PC-9 (cell line): Measurements from ENCODE around the gene SOS1. TPM values are rescaled to one million over a fixed set of nuclear protein-coding genes. Genes with fewer than 3 reads are reported as not detected.

Experiments
- BruUV-seq: library from RNA; stranded (reverse); fragments of 400-500 nt; replicated peaks from 2 replicates; lab custom pipeline; 2021; lab: Mats Ljungman, UMichigan
- CTCF ChIA-PET: fragments of 300-600 bp; sonication (Branson Sonifier 250); formaldehyde crosslinking; loops from one replicate; lab custom pipeline; 2022; ENCODE audit warnings: antibody characterized with exemption; lab: Charles Lee
- POLR2A ChIA-PET: fragments of 300-600 bp; sonication (Branson Sonifier 250); formaldehyde crosslinking; loops from one replicate; lab custom pipeline; 2022; ENCODE audit warnings: antibody characterized with exemption; ENCODE audit not compliant: unreplicated experiment; lab: Charles Lee
- DNase-seq, 2 experiments: peaks; one replicate each; pipeline versions ENCODE4 v3.0.0 to v3.0.0-alpha.2; 2015 to 2022; ENCODE audit warnings: mixed read lengths in 1 of 2
- H2AFZ ChIP-seq: fragments of 200-600 bp; sonication (generic); 2 replicates; pipeline ENCODE4 v1.8.1; 2017; ENCODE audit warnings: antibody characterized with exemption
- H3F3A ChIP-seq: fragments of 200-600 bp; sonication (generic); 2 replicates; pipeline ENCODE4 v1.8.1; 2017; ENCODE audit warnings: antibody characterized with exemption, mild to moderate bottlenecking, low read depth; ENCODE audit not compliant: insufficient read depth
- H3K27ac ChIP-seq: fragments of 200-600 bp; sonication (generic); 2 replicates; pipeline ENCODE4 v1.6.1; 2016; ENCODE audit warnings: mixed run types
- H3K27me3 ChIP-seq: fragments of 200-600 bp; sonication (generic); 2 replicates; pipeline ENCODE4 v1.6.1; 2016; ENCODE audit warnings: low read depth, mixed run types; ENCODE audit not compliant: insufficient read depth
- H3K36me3 ChIP-seq: fragments of 200-600 bp; sonication (generic); 2 replicates; pipeline ENCODE4 v1.6.1; 2016; ENCODE audit warnings: low read depth, mixed run types
- H3K4me1 ChIP-seq: fragments of 200-600 bp; sonication (generic); replicated peaks from 2 replicates; pipeline ENCODE4 v1.6.1; 2016; ENCODE audit warnings: mixed run types; ENCODE audit not compliant: insufficient read depth
- H3K4me2 ChIP-seq: fragments of 200-600 bp; sonication (generic); 2 replicates; pipeline ENCODE4 v1.6.1; 2017; ENCODE audit warnings: mixed run types
- H3K4me3 ChIP-seq: fragments of 200-600 bp; sonication (generic); 2 replicates; pipeline ENCODE4 v1.6.1; 2016; ENCODE audit warnings: mixed run types
- H3K79me2 ChIP-seq: fragments of 200-600 bp; sonication (generic); 2 replicates; pipeline ENCODE4 v1.6.1; 2017; ENCODE audit warnings: low read depth, mixed run types
- H3K9me2 ChIP-seq: fragments of 200-600 bp; sonication (generic); 2 replicates; pipeline ENCODE4 v1.8.1; 2017; ENCODE audit warnings: mild to moderate bottlenecking; ENCODE audit not compliant: insufficient read depth
- H3K9me3 ChIP-seq: fragments of 200-600 bp; sonication (generic); 2 replicates; pipeline ENCODE4 v1.8.1; 2016; ENCODE audit warnings: low read depth; ENCODE audit not compliant: insufficient read depth
- H4K20me1 ChIP-seq: fragments of 200-600 bp; sonication (generic); 2 replicates; pipeline ENCODE4 v1.8.1; 2017; ENCODE audit not compliant: insufficient read depth
- CTCF ChIP-seq: fragments of 200-600 bp; sonication (generic); conservative IDR thresholded peaks from 2 replicates; pipeline ENCODE4 v1.6.1; 2017; ENCODE audit warnings: mixed run types, antibody characterized with exemption, mild to moderate bottlenecking, moderate library complexity
- EZH2 ChIP-seq: fragments of 200-600 bp; sonication (generic); IDR thresholded peaks from 2 replicates; pipeline ENCODE4 v1.8.0; 2017; ENCODE audit warnings: antibody characterized with exemption, low read depth
- intact Hi-C: fragments of 100-400 bp; cut with micrococcal nuclease; formaldehyde crosslinking; loops from one replicate; pipeline ENCODE4 v1.10.0; 2022; ENCODE audit not compliant: unreplicated experiment
- total RNA-seq: library from RNA; stranded (reverse); gene quantifications from 2 replicates; pipeline ENCODE4 v1.2.3, GENCODE V29; 2021

SOS1 gene
- total RNA-seq, 1 experiment from 2014 or later = 34.7 TPM

DNA sequence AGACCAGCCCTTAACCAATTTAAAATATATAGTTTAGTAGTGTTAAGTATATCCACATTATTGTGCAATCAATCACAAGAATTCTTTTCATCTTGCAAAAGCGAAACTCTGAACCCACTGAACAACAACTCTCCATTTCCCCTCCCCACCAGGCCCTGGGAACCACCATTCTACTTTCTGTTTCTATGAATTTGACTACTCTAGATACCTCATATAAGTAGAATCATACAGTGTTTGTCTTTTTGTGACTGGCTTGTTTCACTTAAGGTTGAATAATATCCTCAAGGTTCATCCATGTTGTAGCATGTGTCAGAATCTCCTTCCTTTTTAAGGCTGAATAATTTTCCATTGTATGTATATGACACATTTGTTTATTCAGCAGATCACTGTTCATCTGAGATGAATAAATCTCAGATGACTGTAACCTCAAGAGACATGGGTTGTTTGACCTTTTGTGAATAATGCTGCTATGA is 8.1 kb upstream of the SOS1 start:
- no peak for DNase-seq
- H3K36me3 ChIP-seq = no peaks in the 10 kb centered on the region
- H3K4me1 ChIP-seq = peaks cover 7% of the 10 kb centered on the region
- no peaks in the 10 kb centered on the region for H3K9me3 ChIP-seq
- BruUV-seq = no TSS peak
- no peaks in the 10 kb centered on the region for H4K20me1 ChIP-seq
- intact Hi-C loops = no loop called here
- no peak overlapping the region for H2AFZ ChIP-seq
- no peak overlapping the region for H3K4me3 ChIP-seq
- TF ChIP-seq CTCF (no peak), EZH2 (no peak)
- H3K9me2 ChIP-seq = no peaks in the 10 kb centered on the region; the same call in 1 of the 2 replicates
- H3F3A ChIP-seq = peaks cover 11% of the 10 kb centered on the region
- H3K4me2 ChIP-seq = no peak overlapping the region
- no peaks in the 10 kb centered on the region for H3K79me2 ChIP-seq
- ChIA-PET CTCF (no interaction called here), POLR2A (no interaction called here)
- no peaks in the 10 kb centered on the region for H3K27me3 ChIP-seq
- H3K27ac ChIP-seq = no peak overlapping the region

- Histone ChIP-seq H3K4me1 (peaks cover 15% of the 10 kb centered on the region), H4K20me1 (no peaks in the 10 kb centered on the region), H3K9me2 (no peaks in the 10 kb centered on the region; the same call in 1 of the 2 replicates), H3K36me3 (no peaks in the 10 kb centered on the region), H3K27me3 (no peaks in the 10 kb centered on the region), H3K79me2 (peaks cover 10% of the 10 kb centered on the region), H3K9me3 (no peaks in the 10 kb centered on the region), H3K27ac (no peak overlapping the region), H3K4me3 (no peak overlapping the region), H2AFZ (no peak overlapping the region), H3K4me2 (no peak overlapping the region), H3F3A (peaks cover 11% of the 10 kb centered on the region)
- intact Hi-C loops = no loop called here
- ChIA-PET POLR2A (interaction anchor here (0.6 kb wide), 1 partner anchor 42 kb away, joined by 3 read pairs; no protein-coding TSS in a partner anchor), CTCF (no interaction called here)
- DNase-seq = peak in 1 of 2 experiments; percentile 49
- TF ChIP-seq EZH2 (no peak), CTCF (no peak)
- no TSS peak for BruUV-seq
Observed at GRCh38 chr2:39127973-39128372, 7.1 kb upstream of the SOS1 start.

DNA sequence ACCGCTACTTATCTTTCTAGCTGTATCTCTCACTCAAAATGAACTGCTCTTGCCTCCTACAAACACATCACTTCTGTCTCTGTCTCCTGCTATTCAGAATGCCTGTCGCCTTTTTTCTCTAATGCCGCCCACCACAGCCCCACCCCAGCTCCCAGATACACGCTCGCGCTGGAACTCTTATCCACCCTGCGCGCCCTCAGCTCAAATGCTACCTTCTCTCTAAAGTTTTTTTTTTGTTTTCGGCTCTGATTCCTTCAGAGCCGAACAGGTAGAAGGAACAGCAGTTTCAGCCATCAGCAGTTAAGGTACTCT is 3.9 kb upstream of the SOS1 start:
- no peaks in the 10 kb centered on the region for H3K9me3 ChIP-seq
- no peaks in the 10 kb centered on the region for H3K27me3 ChIP-seq
- CTCF ChIA-PET = interaction anchor here (0.7 to 1.1 kb wide), 2 partner anchors 177 to 968 kb away, joined by 3 to 5 read pairs; no protein-coding TSS in a partner anchor
- H3K27ac ChIP-seq = peak overlapping the region; percentile 50
- peaks cover 33% of the 10 kb centered on the region for H3F3A ChIP-seq
- no peaks in the 10 kb centered on the region for H3K36me3 ChIP-seq
- TF ChIP-seq CTCF (peak; percentile 4; the same call in 1 of the 2 replicates), EZH2 (no peak)
- H2AFZ ChIP-seq = peak overlapping the region; percentile 99
- H3K4me2 ChIP-seq = peak overlapping the region; percentile 90
- POLR2A ChIA-PET = interaction anchor here (0.7 to 0.9 kb wide), 3 partner anchors 105 to 177 kb away, joined by 3 to 5 read pairs (median 4); no protein-coding TSS in a partner anchor
- peaks cover 23% of the 10 kb centered on the region for H3K79me2 ChIP-seq
- intact Hi-C loops = loop anchor here (1.0 kb wide), 2 partner anchors 56 to 104 kb away; no protein-coding TSS in a partner anchor
- no TSS peak for BruUV-seq
- H4K20me1 ChIP-seq = no peaks in the 10 kb centered on the region
- H3K4me1 ChIP-seq = peaks cover 29% of the 10 kb centered on the region
- peak overlapping the region; percentile 83 for H3K4me3 ChIP-seq
- H3K9me2 ChIP-seq = no peaks in the 10 kb centered on the region
- no peak for DNase-seq
